ENCODE results near the gene RBM44.
"Not testable (repeated sequence)": the region's sequence is repeated elsewhere in the genome, so short reads cannot be mapped to it uniquely, and the experiment has no call there.

RBM44 gene

DNA sequence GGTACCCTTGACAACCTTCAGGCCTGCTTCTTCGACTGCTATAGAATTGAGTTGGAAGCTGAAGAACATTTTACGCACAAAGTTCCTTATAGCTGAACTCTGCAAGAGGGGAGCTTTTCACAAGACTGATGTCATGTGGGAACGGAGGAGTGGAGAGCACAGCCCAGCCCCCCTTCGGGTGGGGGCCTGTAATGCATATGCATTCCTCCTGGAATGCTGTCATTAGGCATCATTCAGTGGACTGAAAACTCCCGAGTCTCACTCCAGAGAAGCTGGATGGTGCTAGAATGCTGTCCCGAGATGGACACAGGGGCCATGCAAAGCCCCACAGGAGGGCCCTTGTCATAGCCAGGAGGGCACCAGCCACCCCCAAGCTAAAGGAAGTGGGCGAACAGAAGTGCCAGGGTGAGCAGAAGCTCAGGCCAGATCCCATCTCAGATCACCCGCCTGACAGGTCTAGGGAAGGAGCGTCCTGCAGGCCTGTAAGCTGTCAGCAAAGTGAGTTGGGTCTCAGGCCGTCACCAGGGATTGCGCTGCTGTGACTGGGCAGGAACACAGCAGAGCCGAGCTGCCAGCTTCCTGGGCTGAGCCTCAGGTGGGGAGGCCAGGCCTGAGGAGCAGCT lies 43.8 kb upstream of the RBM44 start:
- TF ChIP-seq, protein P1, sequence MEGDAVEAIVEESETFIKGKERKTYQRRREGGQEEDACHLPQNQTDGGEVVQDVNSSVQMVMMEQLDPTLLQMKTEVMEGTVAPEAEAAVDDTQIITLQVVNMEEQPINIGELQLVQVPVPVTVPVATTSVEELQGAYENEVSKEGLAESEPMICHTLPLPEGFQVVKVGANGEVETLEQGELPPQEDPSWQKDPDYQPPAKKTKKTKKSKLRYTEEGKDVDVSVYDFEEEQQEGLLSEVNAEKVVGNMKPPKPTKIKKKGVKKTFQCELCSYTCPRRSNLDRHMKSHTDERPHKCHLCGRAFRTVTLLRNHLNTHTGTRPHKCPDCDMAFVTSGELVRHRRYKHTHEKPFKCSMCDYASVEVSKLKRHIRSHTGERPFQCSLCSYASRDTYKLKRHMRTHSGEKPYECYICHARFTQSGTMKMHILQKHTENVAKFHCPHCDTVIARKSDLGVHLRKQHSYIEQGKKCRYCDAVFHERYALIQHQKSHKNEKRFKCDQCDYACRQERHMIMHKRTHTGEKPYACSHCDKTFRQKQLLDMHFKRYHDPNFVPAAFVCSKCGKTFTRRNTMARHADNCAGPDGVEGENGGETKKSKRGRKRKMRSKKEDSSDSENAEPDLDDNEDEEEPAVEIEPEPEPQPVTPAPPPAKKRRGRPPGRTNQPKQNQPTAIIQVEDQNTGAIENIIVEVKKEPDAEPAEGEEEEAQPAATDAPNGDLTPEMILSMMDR (IDR thresholded peaks at IDR 0.05; ENCODE audit: low read depth, low read length) = no peak
- TF ChIP-seq MYC (IDR thresholded peaks at IDR 0.05; ENCODE audit: low read depth, low read length) = no peak
- no peak for TF ChIP-seq POLR2A (IDR thresholded peaks at IDR 0.05; ENCODE audit: extremely low read depth, insufficient read length)
- TF ChIP-seq, protein P2, sequence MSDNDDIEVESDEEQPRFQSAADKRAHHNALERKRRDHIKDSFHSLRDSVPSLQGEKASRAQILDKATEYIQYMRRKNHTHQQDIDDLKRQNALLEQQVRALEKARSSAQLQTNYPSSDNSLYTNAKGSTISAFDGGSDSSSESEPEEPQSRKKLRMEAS (IDR thresholded peaks at IDR 0.05; ENCODE audit: low read depth, low read length) = no peak
- no peak overlapping the region for H3K4me3 ChIP-seq (ENCODE audit: low read depth, low read length)
- no peak for DNase-seq (ENCODE audit: low read depth)

DNA sequence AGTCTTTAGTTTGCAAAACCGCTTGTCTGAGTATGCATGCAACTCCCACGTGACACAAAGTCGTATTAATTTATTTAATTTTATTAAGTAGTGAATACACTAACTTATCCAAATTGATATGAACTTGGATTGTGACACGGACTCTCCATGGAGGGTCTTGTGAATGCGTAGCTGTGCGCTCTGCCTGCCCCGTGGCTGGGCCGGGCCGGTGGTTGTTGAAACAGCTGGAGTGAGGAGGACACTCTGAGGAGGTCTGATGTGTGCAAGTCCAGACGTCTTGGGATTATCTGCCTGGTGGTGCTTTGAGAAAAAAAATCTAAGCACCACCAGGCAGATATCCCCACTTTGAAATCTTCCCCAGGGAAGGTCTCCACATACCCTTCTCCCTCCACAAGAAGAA lies 41.0 kb upstream of the RBM44 start:
- no peak overlapping the region for H3K4me3 ChIP-seq (ENCODE audit: low read depth, low read length)

DNA sequence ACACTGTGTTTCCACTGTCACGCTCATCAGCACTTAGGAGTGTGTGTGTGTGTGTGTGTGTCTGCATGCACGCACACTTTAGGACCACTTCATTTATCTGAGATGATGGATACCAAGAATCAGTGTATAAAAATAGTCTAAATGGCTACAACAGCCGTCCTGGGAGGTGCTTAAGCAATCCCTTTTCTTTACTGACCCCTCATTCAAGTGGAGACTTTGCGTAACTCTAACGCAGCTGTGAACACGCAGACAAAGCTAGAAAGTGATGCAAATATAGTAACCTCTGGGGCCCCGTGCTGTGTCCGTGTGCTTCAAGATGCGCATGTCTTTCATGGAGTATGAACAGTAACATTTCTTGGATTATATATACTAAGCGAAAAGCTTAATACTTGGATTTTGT lies 40.4 kb upstream of the RBM44 start:
- TF ChIP-seq POLR2A (IDR thresholded peaks at IDR 0.05; ENCODE audit: extremely low read depth, insufficient read length) (no peak), MYC (IDR thresholded peaks at IDR 0.05; ENCODE audit: low read depth, low read length) (no peak)
- TF ChIP-seq, protein P1 (IDR thresholded peaks at IDR 0.05; ENCODE audit: low read depth, low read length) = no peak
- TF ChIP-seq, protein P2 (IDR thresholded peaks at IDR 0.05; ENCODE audit: low read depth, low read length) = no peak
- DNase-seq (ENCODE audit: low read depth) = peak; percentile 21

More for the DNA sequence above, 41.0 kb upstream of the RBM44 start:
- no peak for DNase-seq (ENCODE audit: low read depth)
- TF ChIP-seq, protein P2 (IDR thresholded peaks at IDR 0.05; ENCODE audit: low read depth, low read length) = no peak
- TF ChIP-seq, protein P1 (IDR thresholded peaks at IDR 0.05; ENCODE audit: low read depth, low read length) = no peak
- TF ChIP-seq POLR2A (IDR thresholded peaks at IDR 0.05; ENCODE audit: extremely low read depth, insufficient read length) (no peak), MYC (IDR thresholded peaks at IDR 0.05; ENCODE audit: low read depth, low read length) (no peak)

DNA sequence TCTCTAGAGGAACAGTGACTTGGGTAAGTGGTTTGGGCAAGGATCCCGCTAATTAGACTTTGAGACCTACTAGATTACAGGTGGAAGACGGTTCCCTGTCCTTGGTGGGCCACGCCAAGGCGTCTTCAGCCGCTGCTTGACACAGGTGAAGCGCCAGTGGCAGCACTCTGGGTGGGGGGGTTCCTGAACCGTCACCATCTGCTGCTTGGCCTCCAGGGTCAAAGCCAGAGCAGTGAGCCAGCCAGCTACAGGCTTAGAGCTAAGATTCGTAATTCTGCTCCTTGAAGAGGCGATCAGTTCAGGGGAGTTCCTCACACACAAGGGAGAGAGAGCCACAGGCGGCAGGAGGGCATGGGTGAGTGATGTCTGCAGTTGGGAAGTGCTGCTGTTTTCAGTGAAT lies 39.4 kb upstream of the RBM44 start:
- no peak overlapping the region for H3K4me3 ChIP-seq (ENCODE audit: low read depth, low read length)
- DNase-seq (ENCODE audit: low read depth) = no peak
- TF ChIP-seq POLR2A (IDR thresholded peaks at IDR 0.05; ENCODE audit: extremely low read depth, insufficient read length) (no peak), MYC (IDR thresholded peaks at IDR 0.05; ENCODE audit: low read depth, low read length) (no peak)
- TF ChIP-seq, protein P2 (IDR thresholded peaks at IDR 0.05; ENCODE audit: low read depth, low read length) = no peak
- TF ChIP-seq, protein P1 (IDR thresholded peaks at IDR 0.05; ENCODE audit: low read depth, low read length) = no peak

More for the DNA sequence above, 40.4 kb upstream of the RBM44 start:
- H3K4me3 ChIP-seq (ENCODE audit: low read depth, low read length) = no peak overlapping the region

DNA sequence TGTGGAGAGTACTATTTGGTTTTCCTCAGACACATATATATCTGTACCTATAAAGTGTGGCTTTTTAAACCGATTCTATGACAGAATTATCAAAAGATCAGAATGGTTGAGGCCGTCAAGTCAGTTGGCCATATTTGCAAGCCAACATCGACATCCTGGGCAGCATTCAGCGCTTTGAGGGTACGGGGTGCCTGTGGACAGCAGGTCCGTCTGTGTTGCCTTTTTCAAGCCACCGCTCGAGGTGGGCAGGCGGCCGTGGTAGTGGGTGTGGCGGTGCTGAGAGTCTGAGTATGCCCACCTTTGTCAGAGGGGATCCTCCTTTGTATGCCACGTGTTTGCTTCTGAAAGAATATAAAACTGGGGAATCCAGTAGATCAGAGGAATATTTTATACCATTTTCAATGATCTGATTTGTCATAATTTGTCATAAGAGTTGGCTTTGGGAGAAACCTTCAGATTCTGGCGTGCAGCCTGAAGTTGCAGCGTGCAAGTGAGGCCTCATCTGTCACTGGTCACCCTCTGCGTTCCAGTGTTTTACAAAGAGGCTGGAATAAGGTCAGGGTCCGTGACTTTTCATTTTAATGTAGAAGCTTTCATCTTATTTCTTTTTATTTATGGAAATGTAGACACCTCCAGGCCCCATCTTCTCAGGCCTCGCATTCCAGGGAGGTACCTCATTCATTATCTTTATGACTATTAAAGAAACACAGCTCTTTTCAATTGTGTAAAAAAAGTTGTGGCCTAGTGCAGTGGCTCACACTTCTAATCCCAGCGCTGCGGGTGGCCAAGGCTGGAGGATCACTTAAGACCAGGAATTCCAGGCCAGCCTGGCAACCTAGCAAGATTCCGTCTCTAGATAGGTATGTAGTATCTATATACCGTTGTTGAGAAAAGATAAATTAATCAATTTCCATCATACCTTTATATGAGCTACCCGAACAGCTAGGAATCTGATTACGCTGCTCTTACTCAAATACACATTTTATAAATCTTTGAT lies 37.8 kb upstream of the RBM44 start:
- TF ChIP-seq POLR2A (IDR thresholded peaks at IDR 0.05; ENCODE audit: extremely low read depth, insufficient read length) (no peak), MYC (IDR thresholded peaks at IDR 0.05; ENCODE audit: low read depth, low read length) (no peak)
- TF ChIP-seq, protein P2 (IDR thresholded peaks at IDR 0.05; ENCODE audit: low read depth, low read length) = no peak
- TF ChIP-seq, protein P1 (IDR thresholded peaks at IDR 0.05; ENCODE audit: low read depth, low read length) = no peak
- H3K4me3 ChIP-seq (ENCODE audit: low read depth, low read length) = no peak overlapping the region
- no peak for DNase-seq (ENCODE audit: low read depth)

DNA sequence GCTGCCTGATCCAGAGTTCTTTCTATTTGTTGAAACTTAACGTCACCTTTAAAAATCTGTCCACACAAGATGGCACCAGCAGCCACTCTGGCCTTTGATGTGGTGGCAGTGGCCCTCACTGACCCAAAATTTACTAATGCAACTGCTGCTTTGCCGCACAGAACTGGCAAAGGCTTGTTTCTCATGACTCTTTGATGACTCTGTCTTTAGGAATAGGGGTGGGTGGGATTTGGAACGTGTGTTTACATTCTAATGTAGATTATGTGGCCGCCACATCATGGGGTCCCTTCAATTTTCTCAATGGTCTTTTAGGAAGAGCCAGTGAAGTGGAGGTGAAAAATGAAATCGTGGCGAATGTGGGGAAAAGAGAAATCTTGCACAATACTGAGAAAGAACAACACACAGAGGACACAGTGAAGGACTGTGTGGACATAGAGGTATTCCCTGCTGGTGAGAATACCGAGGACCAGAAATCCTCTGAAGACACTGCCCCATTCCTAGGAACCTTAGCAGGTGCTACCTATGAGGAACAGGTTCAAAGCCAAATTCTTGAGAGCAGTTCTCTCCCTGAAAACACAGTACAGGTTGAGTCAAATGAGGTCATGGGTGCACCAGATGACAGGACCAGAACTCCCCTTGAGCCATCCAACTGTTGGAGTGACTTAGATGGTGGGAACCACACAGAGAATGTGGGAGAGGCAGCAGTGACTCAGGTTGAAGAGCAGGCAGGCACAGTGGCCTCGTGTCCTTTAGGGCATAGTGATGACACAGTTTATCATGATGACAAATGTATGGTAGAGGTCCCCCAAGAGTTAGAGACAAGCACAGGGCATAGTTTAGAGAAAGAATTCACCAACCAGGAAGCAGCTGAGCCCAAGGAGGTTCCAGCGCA lies 36.0 kb upstream of the RBM44 start:
- H3K4me3 ChIP-seq (ENCODE audit: low read depth, low read length); DNase-seq (ENCODE audit: low read depth): not testable (repeated sequence)

Measured in NB4 (cell line).